ENCODE data around the gene MAML3.

MAML3 gene

DNA sequence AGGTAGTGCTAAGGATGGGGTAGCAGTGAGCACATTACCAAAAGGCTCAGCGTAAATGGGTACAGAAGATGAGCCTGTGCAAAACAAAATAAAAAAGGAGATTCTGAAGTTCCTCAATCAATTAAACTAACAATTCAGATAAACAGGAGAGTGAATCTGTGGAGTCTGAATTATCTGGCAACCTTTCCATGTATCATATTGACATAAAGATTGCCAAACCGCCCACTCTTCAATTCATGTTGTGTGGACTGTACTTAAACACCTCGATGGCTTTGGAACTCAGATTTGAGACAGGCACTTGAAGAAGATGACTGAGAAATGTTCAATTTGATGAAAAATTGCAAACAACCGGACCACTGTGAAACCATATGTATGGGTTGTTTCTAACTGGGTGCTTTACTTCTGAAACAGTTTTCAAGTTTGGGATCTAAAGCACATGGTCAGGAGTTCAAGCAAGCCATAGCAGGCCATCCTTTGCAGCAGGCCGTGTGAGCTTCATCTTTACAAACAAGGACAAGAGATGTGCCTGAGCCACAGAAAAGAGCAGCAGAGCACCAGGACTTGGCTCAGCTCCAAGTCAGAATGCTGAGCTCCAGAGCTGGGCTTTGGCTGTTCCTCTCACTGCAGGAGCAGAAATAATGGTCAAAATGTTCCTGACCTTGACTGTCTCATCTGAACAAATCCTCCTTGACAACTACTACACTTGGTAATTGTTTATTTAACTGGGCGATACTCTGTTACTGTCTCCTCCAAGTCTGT lies 380.2 kb downstream of the MAML3 start:
- no peak for DNase-seq

DNA sequence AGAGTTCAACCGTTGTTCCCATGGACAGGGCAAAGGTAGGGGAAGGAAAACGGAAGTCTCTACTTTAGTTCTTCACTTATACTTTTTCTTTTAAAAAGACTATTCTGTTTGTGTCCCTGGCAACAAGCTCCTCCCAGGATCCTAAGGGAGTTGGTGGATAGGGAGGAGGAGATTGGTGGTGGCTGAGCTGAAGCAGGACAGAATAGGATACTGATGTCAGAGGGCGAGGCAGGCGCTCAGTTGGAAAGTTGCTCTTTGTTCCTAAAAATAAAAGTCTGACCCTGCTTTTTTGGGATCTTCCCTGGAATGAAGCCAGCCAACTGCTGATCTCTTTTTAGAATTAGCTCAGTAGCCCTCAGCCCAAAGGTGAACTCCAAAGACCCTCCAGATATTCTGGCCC lies 383.6 kb downstream of the MAML3 start:
- DNase-seq: no peak

DNA sequence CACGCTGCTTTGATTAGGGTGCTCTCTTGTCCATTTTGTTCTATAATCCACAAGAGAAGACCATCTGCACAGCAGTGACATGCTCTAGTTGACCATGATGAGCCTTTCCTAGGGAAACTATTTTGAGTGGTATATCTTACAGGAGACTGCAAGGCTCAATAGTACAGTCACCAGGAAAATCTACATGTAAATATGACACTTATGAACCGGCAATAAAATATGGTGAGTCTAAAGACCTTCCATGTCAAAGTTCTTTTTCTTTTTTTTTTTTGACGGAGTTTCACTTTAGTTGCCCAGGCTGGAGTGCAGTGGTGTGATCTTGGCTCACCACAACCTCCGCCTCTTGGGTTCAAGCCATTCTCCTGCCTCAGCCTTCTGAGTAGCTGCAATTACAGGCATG lies 384.6 kb downstream of the MAML3 start:
- DNase-seq: no peak

GRCh38 chr4:139768896-139769295 lies 385.1 kb downstream of the MAML3 start:
- DNase-seq: no peak

GRCh38 chr4:139768366-139768765 lies 385.6 kb downstream of the MAML3 start:
- no peak for DNase-seq

DNA sequence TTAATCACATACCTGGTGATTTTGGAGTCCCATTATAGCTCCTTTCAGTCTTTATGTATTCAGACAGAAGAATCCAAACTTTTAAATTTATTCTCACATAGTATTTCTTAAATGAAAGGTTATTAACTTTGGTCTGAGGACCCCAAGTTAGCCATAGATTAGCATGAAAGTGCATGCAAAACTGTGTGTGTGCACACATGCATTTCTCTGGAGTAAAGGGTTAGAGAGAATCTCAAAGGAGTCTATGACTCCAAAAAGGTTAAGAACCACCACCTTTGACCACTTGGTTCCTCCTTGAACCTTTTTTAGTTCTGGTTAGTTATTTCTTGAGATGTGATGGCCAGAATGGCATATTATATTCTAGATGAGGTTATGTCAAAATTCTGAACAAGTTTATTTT lies 386.4 kb downstream of the MAML3 start:
- DNase-seq: no peak

- DNase-seq: no peak
Observed at GRCh38 chr4:139767168-139767567, 386.8 kb downstream of the MAML3 start.

GRCh38 chr4:139764686-139765310 lies 389.2 kb downstream of the MAML3 start:
- DNase-seq: no peak

DNA sequence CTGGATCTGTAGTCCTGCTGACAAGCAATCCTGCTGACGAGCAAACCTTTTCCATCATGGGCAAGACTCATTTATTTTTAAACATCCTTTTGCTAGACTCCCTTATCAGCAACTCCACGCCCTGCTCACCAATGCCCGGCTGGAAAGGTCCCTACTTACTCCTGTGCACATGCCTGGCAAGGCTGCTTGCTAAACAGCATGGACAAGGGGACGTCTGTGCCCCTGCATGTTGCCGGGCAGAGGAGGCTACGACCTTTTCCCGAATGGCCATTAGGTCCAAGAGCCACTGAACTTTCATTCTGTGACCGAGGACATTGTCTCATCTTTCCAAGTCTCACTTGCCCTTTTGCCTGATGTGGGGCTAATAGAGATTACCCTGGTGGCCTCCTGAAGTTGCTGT lies 389.8 kb downstream of the MAML3 start:
- DNase-seq: no peak

DNA sequence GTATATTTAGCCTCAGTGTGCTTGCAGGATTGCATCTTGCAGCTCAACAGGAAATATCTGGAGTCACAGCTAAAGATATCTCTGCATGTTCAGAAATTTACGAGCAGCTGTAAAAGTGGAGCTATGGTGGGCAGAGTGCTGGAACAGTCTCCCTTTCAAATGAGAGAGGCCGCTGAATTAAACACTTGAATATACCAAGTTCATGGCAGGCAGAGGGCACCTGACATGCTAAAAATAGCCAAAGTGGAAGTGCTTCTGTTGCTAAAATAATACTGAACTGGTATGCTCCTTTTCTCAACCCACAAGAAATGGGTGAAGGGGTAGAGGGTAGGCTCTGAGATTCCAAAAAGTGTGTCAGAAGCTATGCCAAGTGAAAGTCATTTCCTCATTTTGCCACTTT lies 390.3 kb downstream of the MAML3 start:
- no peak for DNase-seq

DNA sequence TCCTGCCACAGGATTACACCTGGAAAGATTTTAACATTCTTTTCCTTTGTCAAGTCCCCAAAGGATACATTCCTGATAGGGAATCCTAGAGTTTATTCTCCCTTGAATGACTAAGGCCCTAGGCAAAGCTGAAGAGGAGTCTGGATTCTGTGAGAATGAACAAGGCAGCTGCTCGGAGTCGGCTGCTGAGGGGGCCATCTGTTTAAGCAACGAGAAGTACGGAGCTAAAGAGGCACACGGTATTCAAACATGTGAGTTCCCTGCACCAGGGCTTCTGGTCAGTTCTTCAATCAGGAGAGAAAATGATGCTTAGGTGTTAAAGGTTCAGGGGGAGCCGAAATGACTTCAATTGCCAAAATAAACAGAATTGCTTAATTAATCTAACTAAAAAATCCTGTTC lies 390.8 kb downstream of the MAML3 start:
- DNase-seq: no peak

DNA sequence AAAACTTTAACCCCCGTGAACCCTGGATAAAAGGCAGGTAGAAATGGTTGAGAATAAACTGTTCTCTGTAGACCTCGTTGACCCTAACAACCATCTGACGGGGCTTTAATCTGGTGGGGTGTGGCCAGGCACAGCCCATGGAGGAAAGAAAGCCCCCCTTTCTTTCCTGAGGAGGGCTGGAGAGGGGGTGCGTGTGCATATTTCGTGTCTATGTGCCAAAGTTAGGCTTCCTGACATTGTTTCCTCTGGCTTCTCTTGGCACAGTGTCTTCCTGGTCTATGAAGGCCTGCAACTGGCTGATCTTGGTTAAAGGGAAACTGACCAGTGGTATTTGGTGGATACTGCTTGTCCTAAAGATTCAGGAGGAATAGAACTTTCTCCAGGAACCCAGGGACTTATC lies 391.3 kb downstream of the MAML3 start:
- DNase-seq: no peak

GRCh38 chr4:139761461-139761860 lies 392.5 kb downstream of the MAML3 start:
- DNase-seq: peak in 1 of 2 experiments; percentile 14

DNA sequence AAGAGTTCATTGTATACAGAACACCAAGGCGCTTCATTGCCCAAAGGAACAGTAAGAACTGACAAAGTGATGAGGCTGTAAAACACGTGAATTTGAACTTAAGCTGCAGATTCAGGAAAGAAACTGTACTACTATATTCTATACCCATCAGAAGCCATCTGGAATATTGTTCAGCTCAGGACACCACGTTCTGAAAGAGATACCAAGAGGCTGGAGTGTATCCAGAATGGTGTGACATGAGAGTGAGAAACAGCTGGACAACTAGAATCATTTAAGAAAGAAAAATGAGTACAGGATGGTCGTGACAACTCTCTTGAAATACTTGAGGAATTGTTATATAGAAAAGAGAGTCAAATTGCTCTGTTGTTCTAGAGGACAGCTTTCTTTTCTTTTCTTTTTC lies 393.4 kb downstream of the MAML3 start:
- no peak for DNase-seq

GRCh38 chr4:139759097-139759496 lies 394.9 kb downstream of the MAML3 start:
- no peak for DNase-seq

- no peak for DNase-seq
Observed at GRCh38 chr4:139756391-139757180, 397.4 kb downstream of the MAML3 start.

DNA sequence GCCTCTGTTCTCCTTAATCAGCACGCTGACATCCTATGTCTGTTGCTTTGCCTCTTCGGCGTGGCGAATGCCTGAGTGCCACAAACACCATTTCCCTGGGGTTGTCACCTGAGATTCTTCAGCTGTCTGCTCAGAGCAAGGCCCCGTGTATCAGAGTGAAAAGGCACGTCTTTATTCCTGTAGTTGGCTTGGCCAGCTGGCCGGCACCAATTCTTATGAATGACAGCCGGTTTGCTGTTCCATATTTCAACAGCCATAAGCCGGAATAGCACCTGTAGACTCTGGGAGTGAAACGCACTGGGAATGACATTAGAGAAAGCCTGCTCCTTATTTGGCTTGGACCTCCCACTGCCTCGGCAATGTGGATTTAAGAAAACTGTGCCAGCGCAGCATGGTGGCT lies 399.0 kb downstream of the MAML3 start:
- DNase-seq: no peak

GRCh38 chr4:139753686-139754085 lies 400.3 kb downstream of the MAML3 start:
- DNase-seq: no peak

DNA sequence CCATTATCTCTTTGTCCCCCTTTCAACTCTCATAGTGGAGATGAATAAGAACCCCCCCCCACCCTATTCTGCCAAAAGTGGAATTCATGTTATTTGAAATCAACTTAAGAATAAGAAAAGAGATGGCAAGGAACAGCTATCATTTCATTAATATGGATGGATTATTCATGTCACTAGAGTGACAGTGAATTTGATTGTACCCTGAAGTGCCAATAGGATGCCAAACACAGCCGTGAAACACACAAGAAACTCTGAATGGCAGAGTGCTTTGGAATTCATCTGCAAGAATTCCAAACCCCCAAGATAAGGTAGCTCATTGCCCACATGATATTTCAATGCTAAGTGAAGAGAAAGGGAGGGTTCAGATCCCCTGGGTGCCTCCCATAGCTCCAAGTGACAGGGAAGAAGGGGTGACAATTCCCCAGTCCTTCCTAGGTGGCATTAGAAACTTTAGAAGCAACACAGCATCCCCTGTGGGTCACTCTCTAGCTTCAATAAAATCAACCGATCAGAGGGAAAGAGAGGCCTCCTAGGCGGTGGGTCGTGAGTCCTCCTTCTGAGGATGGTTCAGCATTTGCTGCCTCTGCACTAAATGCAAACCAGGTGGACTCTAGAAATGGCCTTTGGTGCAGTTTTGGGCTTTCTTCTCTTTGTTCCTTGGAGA lies 404.0 kb downstream of the MAML3 start:
- DNase-seq: no peak

DNA sequence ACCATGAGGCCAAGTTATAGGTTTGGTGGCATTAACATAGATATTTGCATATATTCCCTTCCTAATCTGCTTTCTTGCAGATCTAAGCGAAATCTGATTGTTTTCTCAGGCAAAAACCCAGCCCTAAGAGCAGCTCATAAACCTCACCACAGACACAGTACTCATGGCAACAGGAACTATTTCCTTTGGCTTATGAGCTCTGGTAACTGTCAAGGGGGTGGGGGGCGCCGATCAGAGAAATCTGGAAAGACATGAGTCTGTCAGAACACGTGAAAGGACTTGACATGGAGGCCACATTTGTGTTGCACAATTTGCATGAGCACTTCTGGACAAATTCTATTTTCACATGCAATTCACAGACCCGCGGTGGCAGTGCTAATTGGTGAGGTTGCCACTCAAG lies 404.6 kb downstream of the MAML3 start:
- no peak for DNase-seq

DNA sequence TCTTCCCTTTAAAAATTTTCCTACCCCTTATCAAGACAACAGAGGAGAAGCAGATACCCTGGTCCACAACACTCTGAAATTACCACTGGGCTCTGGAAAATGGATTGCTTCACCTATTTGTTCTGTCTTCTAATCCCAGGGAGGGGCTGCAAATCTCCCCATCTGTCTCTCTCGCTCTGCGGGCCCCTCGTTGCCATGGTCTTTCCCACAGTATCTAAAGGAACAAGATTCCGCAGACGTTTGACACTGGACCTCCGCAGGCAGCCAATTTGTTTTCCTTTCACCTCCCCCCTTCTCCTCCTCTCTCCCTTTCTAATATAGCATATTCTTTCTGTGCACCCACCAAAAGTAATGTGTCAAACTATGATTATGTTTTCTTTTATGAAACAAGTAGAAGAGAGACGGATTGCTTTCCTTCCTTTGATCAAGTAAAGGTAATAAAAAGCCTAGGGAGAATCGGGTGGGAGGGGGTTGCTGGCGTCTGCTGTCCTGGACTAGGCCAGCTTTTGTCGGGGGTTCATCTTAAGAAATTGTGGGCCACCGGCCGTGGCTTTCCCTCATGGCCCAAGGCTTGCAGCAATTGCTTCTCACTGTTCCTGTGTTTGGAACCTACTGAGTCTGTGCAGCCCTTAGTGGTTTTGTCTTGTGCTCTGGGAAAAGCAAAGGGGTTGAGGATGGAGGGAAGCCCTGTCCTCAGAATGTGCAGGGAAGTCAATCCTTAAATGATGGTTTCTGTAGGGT lies 407.4 kb downstream of the MAML3 start:
- no peak for DNase-seq

GRCh38 chr4:139745111-139745639 lies 408.8 kb downstream of the MAML3 start:
- DNase-seq: no peak
